HepG2 (cell line): ENCODE measurements around the gene COBLL1.

Source experiments
- CBX1 ChIP-seq: IDR thresholded peaks from one replicate; pipeline ENCODE4 v1.6.1; 2016; ENCODE audit warnings: antibody characterized with exemption, low read depth
- CREB1 ChIP-seq, 2 experiments: fragments of 450-650 bp in 1 of 2; IDR thresholded peaks; 2 replicates each; pipeline ENCODE4 v1.6.1; 2016 to 2017; ENCODE audit warnings: control low read depth in 1 of 2, mild to moderate bottlenecking in 1 of 2, missing compliant biosample characterization in 1 of 2, missing genetic modification characterization in 1 of 2
- FIP1L1 ChIP-seq: fragments of 200-400 bp; formaldehyde crosslinking; IDR thresholded peaks from 2 replicates; pipeline ENCODE4 v1.6.1; 2018; ENCODE audit warnings: low read depth, mild to moderate bottlenecking, low read length, moderate library complexity, borderline replicate concordance; ENCODE audit not compliant: insufficient read depth
- TAF15 ChIP-seq: fragments of 200-400 bp; formaldehyde crosslinking; IDR thresholded peaks from one replicate; pipeline ENCODE4 v1.6.1; 2018; ENCODE audit warnings: mild to moderate bottlenecking, low read depth, low read length; ENCODE audit not compliant: poor library complexity, severe bottlenecking
- TF ChIP-seq, protein P1 (sequence below): sonication (generic); formaldehyde crosslinking; IDR thresholded peaks from 2 replicates; pipeline ENCODE4 v1.5.0; 2020; ENCODE audit warnings: mild to moderate bottlenecking, missing genetic modification reagents, moderate library complexity

DNA sequence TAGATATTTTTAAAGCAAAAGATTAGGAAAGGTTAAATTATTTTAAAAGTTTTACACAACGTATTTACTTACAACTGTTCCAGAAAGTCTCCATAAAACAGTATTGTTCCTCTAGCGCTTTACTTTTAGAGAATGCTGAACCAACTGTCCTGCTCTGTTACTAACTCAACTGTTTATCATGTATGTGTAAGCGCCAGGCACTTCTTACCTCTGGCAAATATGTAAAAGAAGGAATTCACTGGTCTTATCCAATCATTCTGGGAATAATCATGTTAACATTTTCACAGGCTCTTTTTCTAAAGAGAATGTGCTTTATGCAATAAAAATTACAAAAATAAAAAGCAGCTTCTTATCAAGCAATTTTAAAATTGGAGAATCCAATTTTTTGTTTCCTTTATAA is 68.0 kb downstream of the COBLL1 start:
- TF ChIP-seq CBX1 (no peak), CREB1 (IDR thresholded peaks at IDR 0.05) (no peak), CREB1 (CRISPR knock-in tag; IDR thresholded peaks at IDR 0.05) (no peak), FIP1L1 (no peak), TAF15 (no peak)
- TF ChIP-seq, protein P1, sequence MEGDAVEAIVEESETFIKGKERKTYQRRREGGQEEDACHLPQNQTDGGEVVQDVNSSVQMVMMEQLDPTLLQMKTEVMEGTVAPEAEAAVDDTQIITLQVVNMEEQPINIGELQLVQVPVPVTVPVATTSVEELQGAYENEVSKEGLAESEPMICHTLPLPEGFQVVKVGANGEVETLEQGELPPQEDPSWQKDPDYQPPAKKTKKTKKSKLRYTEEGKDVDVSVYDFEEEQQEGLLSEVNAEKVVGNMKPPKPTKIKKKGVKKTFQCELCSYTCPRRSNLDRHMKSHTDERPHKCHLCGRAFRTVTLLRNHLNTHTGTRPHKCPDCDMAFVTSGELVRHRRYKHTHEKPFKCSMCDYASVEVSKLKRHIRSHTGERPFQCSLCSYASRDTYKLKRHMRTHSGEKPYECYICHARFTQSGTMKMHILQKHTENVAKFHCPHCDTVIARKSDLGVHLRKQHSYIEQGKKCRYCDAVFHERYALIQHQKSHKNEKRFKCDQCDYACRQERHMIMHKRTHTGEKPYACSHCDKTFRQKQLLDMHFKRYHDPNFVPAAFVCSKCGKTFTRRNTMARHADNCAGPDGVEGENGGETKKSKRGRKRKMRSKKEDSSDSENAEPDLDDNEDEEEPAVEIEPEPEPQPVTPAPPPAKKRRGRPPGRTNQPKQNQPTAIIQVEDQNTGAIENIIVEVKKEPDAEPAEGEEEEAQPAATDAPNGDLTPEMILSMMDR (CRISPR knock-in tag), result no peak
